IPS-18a (cell line): ENCODE measurements around the gene TMEM80.

Experiments
- H3K27ac ChIP-seq: one replicate; pipeline ENCODE4 v1.5.1; 2013; ENCODE audit warnings: low read length
- H3K27me3 ChIP-seq: one replicate; pipeline ENCODE4 v1.6.1; 2013; ENCODE audit warnings: mild to moderate bottlenecking, low read length; ENCODE audit not compliant: control insufficient read depth, insufficient read depth
- H3K36me3 ChIP-seq: one replicate; pipeline ENCODE4 v1.6.1; 2013; ENCODE audit warnings: low read depth, low read length; ENCODE audit not compliant: control insufficient read depth
- H3K4me1 ChIP-seq: one replicate; pipeline ENCODE4 v1.6.1; 2013; ENCODE audit warnings: low read depth, low read length; ENCODE audit not compliant: control insufficient read depth
- H3K4me3 ChIP-seq: one replicate; pipeline ENCODE4 v1.5.1; 2013; ENCODE audit warnings: low read length
- H3K9ac ChIP-seq: one replicate; pipeline ENCODE4 v1.6.1; 2013; ENCODE audit warnings: mild to moderate bottlenecking, low read length, moderate library complexity
- H3K9me3 ChIP-seq: one replicate; pipeline ENCODE4 v1.6.1; 2013; ENCODE audit warnings: low read depth, low read length; ENCODE audit not compliant: control insufficient read depth

TMEM80 gene

DNA sequence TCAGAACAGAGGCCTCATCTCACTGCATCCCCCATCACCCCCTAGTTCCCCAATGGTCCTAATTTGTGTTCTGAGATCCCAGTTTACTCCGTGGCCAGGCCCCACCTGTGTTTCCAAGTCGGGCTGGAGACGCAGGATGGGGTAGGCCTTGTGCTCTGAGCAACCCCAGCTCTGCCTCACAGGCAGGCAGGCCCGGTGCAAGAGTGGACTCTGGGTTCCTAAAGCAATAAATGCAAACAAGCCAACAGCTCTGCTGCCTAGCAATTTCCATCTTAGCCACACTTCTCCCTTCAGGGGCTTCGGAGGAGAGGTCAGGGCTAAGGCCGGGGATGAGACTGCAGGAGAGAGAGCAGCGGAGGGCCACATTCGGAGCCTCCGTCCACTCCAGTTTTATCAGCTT lies 7.9 kb downstream of the TMEM80 start:
- Histone ChIP-seq H3K4me1 (peaks cover 7% of the 10 kb centered on the region), H3K4me3 (no peak overlapping the region), H3K27me3 (peaks cover 8% of the 10 kb centered on the region), H3K9ac (no peak overlapping the region), H3K9me3 (no peaks in the 10 kb centered on the region), H3K36me3 (peaks cover 3% of the 10 kb centered on the region), H3K27ac (no peak overlapping the region)

DNA sequence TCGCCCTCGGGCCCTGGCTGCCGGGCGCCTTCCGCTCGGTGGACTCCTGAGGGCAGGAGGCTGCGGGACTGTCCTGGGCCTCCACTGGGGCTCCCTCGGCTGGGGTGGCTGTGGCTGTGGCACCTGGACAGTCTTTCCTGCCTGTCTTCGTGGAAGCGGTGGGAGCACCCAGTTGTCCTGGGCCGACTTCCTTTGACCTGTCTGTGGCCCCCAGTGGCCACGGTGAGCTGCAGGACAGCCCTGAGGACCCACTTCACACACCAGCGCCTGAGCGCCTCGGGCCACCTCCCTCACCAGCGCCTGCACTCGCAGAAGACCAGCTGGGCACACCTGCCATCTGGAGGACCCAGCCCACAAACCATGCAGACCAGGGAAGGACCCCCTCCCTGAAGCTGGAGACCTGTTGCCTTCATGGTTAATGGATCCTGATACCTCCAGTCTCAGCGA lies 8.6 kb downstream of the TMEM80 start:
- Histone ChIP-seq H3K36me3 (peaks cover 3% of the 10 kb centered on the region), H3K27me3 (peaks cover 8% of the 10 kb centered on the region), H3K9me3 (no peaks in the 10 kb centered on the region), H3K4me3 (no peak overlapping the region), H3K4me1 (peaks cover 7% of the 10 kb centered on the region), H3K27ac (no peak overlapping the region), H3K9ac (no peak overlapping the region)

- Histone ChIP-seq H3K27me3 (peaks cover 8% of the 10 kb centered on the region), H3K27ac (no peak overlapping the region), H3K9ac (no peak overlapping the region), H3K4me3 (no peak overlapping the region), H3K9me3 (no peaks in the 10 kb centered on the region), H3K36me3 (no peaks in the 10 kb centered on the region), H3K4me1 (peaks cover 7% of the 10 kb centered on the region)
These were observed 9.4 kb downstream of the TMEM80 start for GRCh38 chr11:704781-705645.

DNA sequence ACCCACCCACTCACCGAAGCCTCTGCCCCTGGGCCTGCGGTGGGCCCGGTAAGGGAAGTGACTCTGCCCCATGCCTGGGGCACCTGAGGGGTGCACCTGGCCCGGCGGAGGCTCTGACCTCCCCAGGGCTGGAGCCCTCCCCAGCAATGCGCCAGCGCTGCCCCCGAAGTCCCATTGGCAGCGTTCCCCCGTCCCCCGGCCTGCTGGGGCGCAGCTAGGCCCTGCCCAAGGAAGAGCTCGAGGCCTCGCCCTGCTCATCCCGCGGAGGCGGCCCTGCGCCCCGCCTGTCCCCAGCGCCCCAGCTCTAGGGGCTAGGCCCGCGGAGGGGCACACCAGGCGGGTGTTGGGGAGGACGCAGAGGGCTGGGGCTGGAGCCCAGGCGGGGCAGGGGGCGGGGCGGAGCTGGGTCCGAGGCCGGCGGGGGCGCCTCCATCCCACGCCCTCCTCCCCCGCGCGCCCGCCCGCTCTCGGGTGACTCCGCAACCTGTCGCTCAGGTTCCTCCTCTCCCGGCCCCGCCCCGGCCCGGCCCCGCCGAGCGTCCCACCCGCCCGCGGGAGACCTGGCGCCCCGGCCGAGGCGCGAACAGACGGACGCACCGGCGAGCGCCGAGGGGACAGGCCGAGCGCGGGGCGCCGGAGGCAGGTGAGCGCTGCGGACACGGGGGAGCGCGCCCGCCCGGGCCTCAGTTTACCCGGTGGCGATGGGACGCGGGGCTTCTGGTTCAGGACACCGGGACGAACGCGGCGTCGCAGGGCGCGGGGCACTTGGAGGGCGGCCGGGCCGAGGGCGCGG lies 10.2 kb downstream of the TMEM80 start, which contains the start of gene EPS8L2:
Gene EPS8L2 (plus strand): TSS at position 586 of the 793 bp plus-strand sequence. CDS start 3,177 bp downstream, outside the sequence.
- no peak within 1 kb of the TSS for H3K27ac ChIP-seq
- H3K4me3 ChIP-seq = peak within 1 kb of the TSS; percentile 32
- H3K27me3 ChIP-seq = peaks cover 8% of the 10 kb centered on the region
- no peak within 1 kb of the TSS for H3K9ac ChIP-seq
- H3K9me3 ChIP-seq = no peaks in the 10 kb centered on the region
- no peaks in the 10 kb centered on the region for H3K36me3 ChIP-seq
- peaks cover 7% of the 10 kb centered on the region for H3K4me1 ChIP-seq

DNA sequence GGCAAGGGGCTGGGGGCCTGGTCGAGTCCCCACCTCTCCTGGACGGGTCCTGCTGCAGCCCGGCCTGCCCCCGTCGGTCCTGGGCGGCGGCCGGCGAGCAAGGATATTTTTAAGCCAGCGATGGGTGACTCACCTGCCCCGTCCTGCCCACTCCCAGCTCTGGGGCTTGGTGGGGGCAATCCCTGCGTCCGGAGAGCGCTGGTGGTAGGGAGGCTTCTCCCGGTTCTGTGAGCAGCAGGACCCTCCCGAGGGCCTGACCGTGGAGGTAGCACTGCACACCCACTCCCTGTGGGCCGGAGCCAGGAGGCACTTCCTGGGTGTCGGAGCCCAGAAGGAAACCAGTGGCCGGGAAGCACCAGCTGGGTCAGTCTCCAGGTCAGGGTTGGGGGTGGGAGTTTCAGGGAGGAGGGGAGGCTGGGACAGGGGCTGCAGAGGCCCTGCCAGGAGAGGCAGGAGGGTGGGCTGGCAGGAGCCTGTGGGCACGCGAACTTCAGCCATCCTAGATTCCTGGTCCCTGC lies 10.9 kb downstream of the TMEM80 start:
- peak overlapping the region; percentile 32 for H3K4me3 ChIP-seq

GRCh38 chr11:706957-707816 lies 11.6 kb downstream of the TMEM80 start:
- Histone ChIP-seq H3K27me3 (peaks cover 8% of the 10 kb centered on the region), H3K9ac (no peak overlapping the region)

More for the DNA sequence above, 10.9 kb downstream of the TMEM80 start:
- no peak overlapping the region for H3K27ac ChIP-seq
- H3K4me1 ChIP-seq = peaks cover 7% of the 10 kb centered on the region
- H3K36me3 ChIP-seq = no peaks in the 10 kb centered on the region
- H3K9me3 ChIP-seq = no peaks in the 10 kb centered on the region
- no peak overlapping the region for H3K9ac ChIP-seq
- peaks cover 8% of the 10 kb centered on the region for H3K27me3 ChIP-seq

DNA sequence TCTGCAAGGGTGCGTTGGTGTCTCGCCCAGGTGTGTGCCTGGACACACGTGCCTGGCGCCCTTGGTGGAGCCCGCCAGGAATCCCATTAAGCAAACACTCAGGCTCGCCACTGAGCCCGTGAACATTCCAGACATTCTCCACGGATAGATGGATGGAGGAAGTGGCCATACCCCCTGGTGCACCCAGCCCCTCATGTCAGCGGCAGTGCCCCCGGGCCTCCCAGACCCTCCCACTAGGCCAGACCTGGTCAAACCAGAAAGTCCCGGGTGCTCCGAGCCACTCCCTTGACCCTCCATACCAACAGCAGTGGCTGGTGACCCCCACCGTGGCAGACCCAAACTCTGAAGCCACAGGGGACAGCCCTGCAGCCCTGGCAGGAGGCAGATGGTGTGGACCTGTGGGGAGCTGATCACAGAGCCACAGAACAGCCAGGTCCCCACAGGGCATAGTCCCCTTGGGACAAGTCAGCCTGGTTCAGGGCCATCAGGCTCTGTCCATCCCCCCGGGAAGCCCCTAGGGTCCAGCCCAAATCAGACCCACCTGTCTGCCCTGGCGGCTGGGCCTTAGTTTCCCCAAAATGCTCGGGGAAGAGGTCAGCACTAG lies 12.3 kb downstream of the TMEM80 start:
- H3K27me3 ChIP-seq = peaks cover 8% of the 10 kb centered on the region
- H3K4me3 ChIP-seq = no peak overlapping the region
- H3K9ac ChIP-seq = no peak overlapping the region
- H3K9me3 ChIP-seq = no peaks in the 10 kb centered on the region
- H3K4me1 ChIP-seq = peaks cover 7% of the 10 kb centered on the region
- H3K27ac ChIP-seq = no peak overlapping the region
- no peaks in the 10 kb centered on the region for H3K36me3 ChIP-seq

More at GRCh38 chr11:706957-707816, 11.6 kb downstream of the TMEM80 start:
- Histone ChIP-seq H3K9me3 (no peaks in the 10 kb centered on the region), H3K27ac (no peak overlapping the region), H3K4me3 (peak overlapping the region; percentile 32), H3K4me1 (peaks cover 7% of the 10 kb centered on the region), H3K36me3 (no peaks in the 10 kb centered on the region)

DNA sequence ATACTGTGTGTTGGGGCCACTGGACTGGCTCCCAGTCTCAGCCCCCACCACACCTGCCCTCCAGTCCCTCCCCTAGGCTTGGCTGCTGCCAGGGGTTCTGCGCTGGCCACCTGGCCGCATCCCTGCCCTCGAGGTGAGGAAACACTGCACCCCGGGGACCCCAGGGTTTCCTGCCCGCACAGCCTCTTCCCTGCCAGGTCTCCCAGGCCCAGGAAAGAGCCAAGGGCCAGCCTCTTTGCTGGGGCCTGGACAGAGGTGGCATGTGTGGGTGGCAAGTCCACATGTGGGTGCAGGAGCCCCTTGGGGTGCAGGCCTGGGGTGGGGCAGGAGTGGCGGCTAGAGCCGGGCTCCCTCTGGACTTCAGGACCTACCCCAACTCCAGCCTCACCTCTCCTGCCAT lies 12.9 kb downstream of the TMEM80 start:
- Histone ChIP-seq H3K9me3 (no peaks in the 10 kb centered on the region), H3K9ac (no peak overlapping the region), H3K4me1 (peaks cover 7% of the 10 kb centered on the region), H3K27me3 (peaks cover 8% of the 10 kb centered on the region), H3K4me3 (no peak overlapping the region), H3K27ac (no peak overlapping the region), H3K36me3 (no peaks in the 10 kb centered on the region)

DNA sequence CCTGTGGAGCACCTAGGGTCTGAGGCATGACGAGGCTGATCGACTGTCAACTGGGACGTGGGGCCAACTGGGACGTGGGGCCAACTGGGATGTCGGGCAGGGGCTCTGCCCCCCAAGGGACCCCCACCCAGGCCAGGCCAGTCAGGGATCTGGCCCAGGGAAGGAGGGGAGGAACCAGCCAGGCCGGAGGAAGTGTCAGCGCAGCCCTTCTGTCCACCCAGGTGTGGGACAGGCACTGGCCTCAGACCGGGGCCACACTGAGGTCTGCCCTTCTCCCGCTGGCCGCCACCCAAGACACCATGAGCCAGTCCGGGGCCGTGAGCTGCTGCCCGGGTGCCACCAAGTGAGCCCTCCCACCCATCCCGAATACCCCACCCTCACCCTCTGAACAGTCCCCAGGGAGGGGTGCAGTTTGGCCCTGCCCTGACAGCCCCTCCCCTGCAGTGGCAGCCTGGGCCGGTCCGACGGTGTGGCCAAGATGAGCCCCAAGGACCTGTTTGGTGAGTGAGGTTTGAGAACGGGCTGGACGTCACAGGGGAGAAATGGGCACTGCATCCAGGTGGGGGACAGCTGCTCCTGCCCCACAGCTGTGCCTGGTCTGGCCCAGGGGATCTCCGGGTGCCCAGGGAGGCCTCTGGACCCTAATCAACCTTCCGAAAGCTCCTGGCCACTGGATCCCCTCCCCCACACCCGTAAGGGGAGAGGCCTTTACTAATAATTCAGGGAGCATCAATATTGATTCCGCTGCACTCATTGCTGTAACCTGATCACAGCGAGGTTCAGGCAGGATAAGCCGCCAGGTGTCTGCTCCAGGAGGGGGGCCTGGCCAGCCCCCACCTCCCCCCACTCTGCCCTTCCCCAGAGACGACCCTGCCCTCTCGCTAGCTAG lies 13.7 kb downstream of the TMEM80 start:
- Histone ChIP-seq H3K27ac (no peak overlapping the region), H3K27me3 (peaks cover 8% of the 10 kb centered on the region), H3K4me1 (peaks cover 7% of the 10 kb centered on the region), H3K4me3 (no peak overlapping the region), H3K9me3 (no peaks in the 10 kb centered on the region), H3K9ac (no peak overlapping the region), H3K36me3 (no peaks in the 10 kb centered on the region)

DNA sequence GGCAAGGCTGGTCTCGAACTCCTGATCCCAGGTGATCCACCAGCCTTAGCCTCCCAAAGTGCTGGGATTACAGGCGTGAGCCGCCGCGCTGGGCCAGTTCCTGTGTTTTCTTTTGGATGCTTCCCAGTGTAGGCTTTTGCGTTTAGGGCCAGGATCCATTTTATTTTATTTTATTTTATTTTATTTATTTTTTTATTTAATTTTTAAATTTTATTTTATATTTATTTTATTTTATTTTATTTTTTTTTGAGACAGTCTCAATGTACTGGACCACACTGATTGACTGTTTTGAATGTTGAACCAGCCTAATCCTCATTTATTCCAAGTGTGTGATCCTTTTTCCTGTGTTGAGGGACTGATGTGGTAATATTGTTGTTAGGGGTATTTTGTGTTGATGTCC lies 18.8 kb downstream of the TMEM80 start:
- H3K4me1 ChIP-seq = no peaks in the 10 kb centered on the region
- no peaks in the 10 kb centered on the region for H3K36me3 ChIP-seq

More for the DNA sequence above, 18.8 kb downstream of the TMEM80 start:
- H3K9ac ChIP-seq = no peak overlapping the region
- H3K27me3 ChIP-seq = peaks cover 2% of the 10 kb centered on the region
- H3K4me3 ChIP-seq = no peak overlapping the region
- no peak overlapping the region for H3K27ac ChIP-seq
- H3K9me3 ChIP-seq = no peaks in the 10 kb centered on the region
